MCF 10A (cell line): Measurements from ENCODE around the gene SMYD3. TPM values are rescaled to one million over a fixed set of nuclear protein-coding genes. Genes with fewer than 3 reads are reported as not detected.
A peak's percentile ranks its signal among the peaks of the same experiment; 100 is the strongest.

Experiments used
- BruUV-seq: library from RNA; stranded (reverse); fragments of 400-500 nt; replicated peaks from 2 replicates; lab custom pipeline; 2021; lab: Mats Ljungman, UMichigan
- CTCF ChIA-PET: fragments of 300-600 bp; sonication (Branson Sonifier 250); formaldehyde crosslinking; extraction: SDS; loops from one replicate; lab custom pipeline; 2021; ENCODE audit warnings: antibody characterized with exemption, inconsistent platforms; lab: Yijun Ruan, JAX
- POLR2A ChIA-PET: fragments of 300-600, 350-650 bp; sonication (Branson Sonifier 250); formaldehyde crosslinking; extraction: SDS; loops from one replicate; lab custom pipeline; 2020; ENCODE audit warnings: antibody characterized with exemption, inconsistent platforms; lab: Yijun Ruan, JAX
- DNase-seq: peaks from one replicate; pipeline ENCODE4 v3.0.0-alpha.2; 2018; ENCODE audit not compliant: unreplicated experiment
- H3K27ac Mint-ChIP-seq: one replicate; pipeline ENCODE4 v1.8.0; 2022; ENCODE audit warnings: mild to moderate bottlenecking, low read depth, mixed read lengths; ENCODE audit not compliant: unreplicated experiment
- H3K27me3 Mint-ChIP-seq: one replicate; pipeline ENCODE4 v1.8.0; 2022; ENCODE audit warnings: mixed read lengths; ENCODE audit not compliant: insufficient read depth, unreplicated experiment
- H3K36me3 Mint-ChIP-seq: one replicate; pipeline ENCODE4 v1.8.0; 2022; ENCODE audit warnings: mild to moderate bottlenecking, moderate library complexity, mixed read lengths; ENCODE audit not compliant: insufficient read depth, unreplicated experiment
- H3K4me1 Mint-ChIP-seq: one replicate; pipeline ENCODE4 v1.8.0; 2022; ENCODE audit warnings: mixed read lengths; ENCODE audit not compliant: insufficient read depth, unreplicated experiment
- H3K4me3 Mint-ChIP-seq: one replicate; pipeline ENCODE4 v1.8.0; 2022; ENCODE audit warnings: mild to moderate bottlenecking, moderate library complexity, mixed read lengths; ENCODE audit not compliant: unreplicated experiment
- H3K9me3 Mint-ChIP-seq: one replicate; pipeline ENCODE4 v1.8.0; 2022; ENCODE audit warnings: mixed read lengths; ENCODE audit not compliant: unreplicated experiment
- CTCF ChIP-seq: fragments of 200-600 bp; IDR thresholded peaks from one replicate; pipeline ENCODE4 v1.8.0; 2022; ENCODE audit warnings: antibody characterized with exemption, mild to moderate bottlenecking; ENCODE audit not compliant: unreplicated experiment
- intact Hi-C: fragments of 100-400 bp; cut with micrococcal nuclease; formaldehyde crosslinking; loops from 2 replicates; pipeline ENCODE4 v1.14.1; 2022
- total RNA-seq: library from RNA; stranded (reverse); gene quantifications from 2 replicates; pipeline ENCODE4 v1.2.3, GENCODE V29; 2022

SMYD3 gene
- total RNA-seq, 1 experiment from 2014 or later: 26.9 TPM

- no peak for TF ChIP-seq CTCF
- no TSS peak for BruUV-seq
- Mint-ChIP-seq H3K9me3 (no peaks in the 10 kb centered on the region), H3K4me3 (no peak overlapping the region), H3K4me1 (peaks cover 6% of the 10 kb centered on the region), H3K36me3 (no peaks in the 10 kb centered on the region), H3K27me3 (no peaks in the 10 kb centered on the region), H3K27ac (peak overlapping the region; percentile 7)
- intact Hi-C loops: no loop called here
- POLR2A ChIA-PET: interaction anchor here (0.6 to 1.0 kb wide), 3 partner anchors 11 to 1015 kb away, joined by 3 read pairs; no protein-coding TSS in a partner anchor
- peak; percentile 41 for DNase-seq
- CTCF ChIA-PET: interaction anchor here (0.5 to 2.7 kb wide), 8 partner anchors 13 to 1282 kb away, joined by 3 to 9 read pairs (median 3); no protein-coding TSS in a partner anchor
These were observed 71.5 kb downstream of the SMYD3 start for GRCh38 chr1:246435421-246436041.

- no peaks in the 10 kb centered on the region for H3K27me3 Mint-ChIP-seq
- DNase-seq: no peak
- ChIA-PET CTCF (interaction anchor here (1.0 to 1.4 kb wide), 2 partner anchors 17 to 419 kb away, joined by 4 to 5 read pairs; no protein-coding TSS in a partner anchor), POLR2A (interaction anchor here (1.0 kb wide), 1 partner anchor 10 kb away, joined by 3 read pairs; no protein-coding TSS in a partner anchor)
- BruUV-seq: no TSS peak
- no peaks in the 10 kb centered on the region for H3K36me3 Mint-ChIP-seq
- H3K4me3 Mint-ChIP-seq: no peak overlapping the region
- H3K4me1 Mint-ChIP-seq: peaks cover 6% of the 10 kb centered on the region
- TF ChIP-seq CTCF: no peak
- intact Hi-C loops: no loop called here
- H3K27ac Mint-ChIP-seq: no peak overlapping the region
- no peaks in the 10 kb centered on the region for H3K9me3 Mint-ChIP-seq
These were observed 72.7 kb downstream of the SMYD3 start for GRCh38 chr1:246434335-246434734.

GRCh38 chr1:246428542-246429308 is 78.4 kb downstream of the SMYD3 start:
- no peak overlapping the region for H3K27ac Mint-ChIP-seq
- peak; percentile 55 for DNase-seq
- intact Hi-C loops: no loop called here

More at GRCh38 chr1:246428542-246429308, 78.4 kb downstream of the SMYD3 start:
- Mint-ChIP-seq H3K4me1 (peaks cover 25% of the 10 kb centered on the region), H3K4me3 (no peak overlapping the region), H3K9me3 (no peaks in the 10 kb centered on the region), H3K36me3 (no peaks in the 10 kb centered on the region), H3K27me3 (no peaks in the 10 kb centered on the region)
- ChIA-PET CTCF (interaction anchor here (0.6 to 1.1 kb wide), 9 partner anchors 22 to 1275 kb away, joined by 3 to 6 read pairs (median 3); no protein-coding TSS in a partner anchor), POLR2A (no interaction called here)
- TSS peak; percentile 82 for BruUV-seq
- TF ChIP-seq CTCF: no peak
